HUDEP-2 (cell line): Measurements from ENCODE around the gene SHKBP1.
A peak's percentile ranks its signal among the peaks of the same experiment; 100 is the strongest.
"Not testable (repeated sequence)": the region's sequence is repeated elsewhere in the genome, so short reads cannot be mapped to it uniquely, and the experiment has no call there.

ENCODE experiments used
- DNase-seq, 76 experiments: peaks; one replicate each; lab custom pipeline; 2025; ENCODE audit not compliant: unreplicated experiment in 76 of 76; lab: John Stamatoyannopoulos, UW

SHKBP1 gene

GRCh38 chr19:40553885-40554857, 22.5 kb upstream of the SHKBP1 start:
- no peak for DNase-seq

GRCh38 chr19:40555978-40556689, 20.5 kb upstream of the SHKBP1 start:
- DNase-seq = no peak

- no peak for DNase-seq
Measured at GRCh38 chr19:40556953-40557530, 19.6 kb upstream of the SHKBP1 start.

- DNase-seq = no peak
Measured at GRCh38 chr19:40559394-40559793, 17.3 kb upstream of the SHKBP1 start.

GRCh38 chr19:40560092-40560507, 16.6 kb upstream of the SHKBP1 start:
- DNase-seq = no peak

- DNase-seq = no peak
Measured at GRCh38 chr19:40561947-40562346, 14.7 kb upstream of the SHKBP1 start.

GRCh38 chr19:40564535-40564934, 12.1 kb upstream of the SHKBP1 start:
- DNase-seq = not testable (repeated sequence)

- no peak for DNase-seq
Measured at GRCh38 chr19:40565355-40565754, 11.3 kb upstream of the SHKBP1 start.

- DNase-seq = no peak
Measured at GRCh38 chr19:40565910-40566495, 10.7 kb upstream of the SHKBP1 start.

GRCh38 chr19:40567040-40567749, 9.5 kb upstream of the SHKBP1 start:
- no peak for DNase-seq

- peak in 1 of 76 experiments; percentile 5 for DNase-seq
Measured at GRCh38 chr19:40567750-40568494, 8.8 kb upstream of the SHKBP1 start.

- DNase-seq = peak; percentile 86 to 100 (median 100)
Measured at GRCh38 chr19:40570313-40571004, 6.2 kb upstream of the SHKBP1 start.

- no peak for DNase-seq
Measured at GRCh38 chr19:40571005-40571318, 5.7 kb upstream of the SHKBP1 start.

GRCh38 chr19:40571831-40572495, 4.7 kb upstream of the SHKBP1 start:
- DNase-seq = no peak

GRCh38 chr19:40575326-40575725, 1.3 kb upstream of the SHKBP1 start:
- DNase-seq = no peak

- DNase-seq = no peak
Measured at GRCh38 chr19:40576151-40576584, 505 bp upstream of the SHKBP1 start.

GRCh38 chr19:40578442-40578908, 1.8 kb downstream of the SHKBP1 start:
- peak in 67 of 76 experiments; percentile 21 to 80 (median 48) for DNase-seq

GRCh38 chr19:40580619-40581018, 3.9 kb downstream of the SHKBP1 start:
- DNase-seq = no peak
